Measurements from ENCODE around the gene ERP44.
"Not testable (repeated sequence)": the region's sequence is repeated elsewhere in the genome, so short reads cannot be mapped to it uniquely, and the experiment has no call there.

The ERP44 gene

DNA sequence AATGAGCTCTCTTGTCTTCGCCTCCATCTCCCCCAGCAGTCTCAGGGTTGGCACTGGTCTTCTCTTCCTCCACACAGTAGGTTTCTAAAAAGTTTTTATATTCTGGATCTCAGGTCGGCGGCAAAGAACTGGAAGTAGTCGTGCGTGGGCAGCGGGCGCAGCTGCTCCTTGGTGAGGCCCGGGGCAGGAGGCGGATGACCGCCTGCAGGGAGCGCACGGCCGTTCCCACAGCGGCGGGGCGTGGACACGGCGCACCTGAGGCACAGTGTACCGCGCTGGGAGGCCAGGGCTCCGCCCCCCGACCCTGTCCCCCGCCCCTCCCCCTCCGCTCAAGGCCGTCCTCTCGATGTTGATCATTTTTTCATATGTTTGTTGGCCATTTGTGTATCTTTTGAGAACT lies 99.9 kb downstream of the ERP44 start:
- no peak for DNase-seq

DNA sequence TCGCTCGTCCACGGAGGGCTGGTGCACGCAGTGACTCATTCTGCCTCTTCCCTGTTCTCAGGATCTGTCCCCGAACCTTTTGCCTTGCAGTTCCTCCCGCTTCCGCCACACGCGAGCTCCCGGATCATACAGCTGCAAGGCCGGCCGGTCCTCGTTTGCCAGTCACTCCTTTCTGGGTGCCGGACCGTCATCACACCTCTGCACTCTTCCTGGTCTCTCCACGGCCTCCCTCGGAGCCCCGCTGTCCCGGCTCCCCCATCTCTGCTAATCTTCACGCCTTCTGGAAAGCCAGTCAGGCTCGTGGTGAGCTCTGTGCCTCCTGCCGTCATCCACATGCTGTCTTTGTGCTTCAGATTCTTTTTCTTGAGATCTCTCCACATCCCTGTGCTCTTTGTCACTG lies 100.5 kb downstream of the ERP44 start:
- DNase-seq = no peak

DNA sequence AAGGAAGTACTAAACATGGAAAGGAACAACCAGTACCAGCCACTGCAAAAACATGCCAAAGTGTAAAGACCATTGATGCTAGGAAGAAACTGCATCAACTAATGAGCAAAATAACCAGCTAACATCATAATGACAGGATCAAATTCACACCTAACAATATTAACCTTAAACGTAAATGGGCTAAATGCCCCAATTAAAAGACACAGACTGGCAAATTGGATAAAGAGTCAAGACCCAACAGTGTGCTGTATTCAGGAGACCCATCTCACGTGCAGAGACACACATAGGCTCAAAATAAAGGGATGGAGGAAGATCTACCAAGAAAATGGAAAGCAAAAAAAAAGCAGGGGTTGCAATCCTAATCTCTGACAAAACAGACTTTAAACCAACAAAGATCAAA lies 108.3 kb downstream of the ERP44 start:
- not testable (repeated sequence) for DNase-seq

DNA sequence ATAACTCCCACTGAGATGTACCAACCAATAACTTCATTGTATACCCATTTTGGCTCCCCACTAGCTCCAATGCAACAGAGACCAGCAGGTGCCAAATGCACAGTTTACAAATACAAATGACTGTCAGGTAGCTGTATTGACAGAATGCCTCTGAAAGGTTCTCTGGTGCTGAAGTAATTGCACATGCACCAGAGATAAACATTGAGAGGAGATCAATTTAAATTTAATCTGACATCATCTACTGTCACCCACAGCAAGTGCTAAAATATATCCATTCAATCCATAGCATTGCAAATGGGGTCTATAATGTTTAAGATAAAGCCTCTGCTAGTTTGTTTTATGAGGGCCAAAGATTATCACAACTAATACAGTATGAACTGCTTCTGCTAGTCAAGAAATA lies 112.2 kb downstream of the ERP44 start:
- peak in 2 of 3 experiments; percentile 11 to 69 for DNase-seq

DNA sequence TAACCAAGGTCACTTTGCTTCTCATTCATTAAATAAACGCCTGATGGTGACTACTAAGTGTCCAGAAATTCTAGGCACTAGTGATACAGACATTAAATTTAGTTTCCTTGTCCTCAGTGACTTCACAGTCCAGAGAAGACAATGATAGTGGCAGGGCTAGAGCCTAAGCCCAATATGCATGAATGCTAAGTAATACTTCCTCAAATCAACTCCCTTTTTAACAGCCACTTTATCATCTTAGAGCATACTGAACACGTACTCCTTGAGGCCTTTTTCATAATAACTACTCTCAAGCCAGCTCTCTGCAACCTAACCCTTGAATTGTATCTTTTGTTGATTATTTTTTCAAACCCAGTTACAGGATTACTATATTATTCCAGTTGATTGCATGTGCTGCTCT lies 118.2 kb downstream of the ERP44 start:
- DNase-seq = no peak

DNA sequence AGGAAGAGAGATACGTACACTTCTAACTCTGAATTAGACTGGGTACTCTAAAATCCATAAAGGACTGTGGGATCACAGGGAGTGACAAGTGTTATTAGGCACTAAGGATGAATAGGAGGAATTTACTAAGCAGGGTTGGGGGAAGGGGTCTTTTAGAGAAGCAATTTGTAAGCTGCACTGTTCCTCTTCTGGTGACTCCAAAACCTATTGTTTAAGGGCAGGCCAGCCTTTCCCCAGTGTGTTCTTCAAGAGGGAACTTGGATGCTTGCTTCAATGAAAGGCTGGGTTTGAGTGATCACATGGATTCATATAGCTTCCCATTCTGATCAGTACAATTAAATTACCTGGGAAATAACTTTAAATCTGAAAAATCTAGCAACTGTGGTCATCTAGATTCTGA lies 120.6 kb downstream of the ERP44 start:
- no peak for DNase-seq

DNA sequence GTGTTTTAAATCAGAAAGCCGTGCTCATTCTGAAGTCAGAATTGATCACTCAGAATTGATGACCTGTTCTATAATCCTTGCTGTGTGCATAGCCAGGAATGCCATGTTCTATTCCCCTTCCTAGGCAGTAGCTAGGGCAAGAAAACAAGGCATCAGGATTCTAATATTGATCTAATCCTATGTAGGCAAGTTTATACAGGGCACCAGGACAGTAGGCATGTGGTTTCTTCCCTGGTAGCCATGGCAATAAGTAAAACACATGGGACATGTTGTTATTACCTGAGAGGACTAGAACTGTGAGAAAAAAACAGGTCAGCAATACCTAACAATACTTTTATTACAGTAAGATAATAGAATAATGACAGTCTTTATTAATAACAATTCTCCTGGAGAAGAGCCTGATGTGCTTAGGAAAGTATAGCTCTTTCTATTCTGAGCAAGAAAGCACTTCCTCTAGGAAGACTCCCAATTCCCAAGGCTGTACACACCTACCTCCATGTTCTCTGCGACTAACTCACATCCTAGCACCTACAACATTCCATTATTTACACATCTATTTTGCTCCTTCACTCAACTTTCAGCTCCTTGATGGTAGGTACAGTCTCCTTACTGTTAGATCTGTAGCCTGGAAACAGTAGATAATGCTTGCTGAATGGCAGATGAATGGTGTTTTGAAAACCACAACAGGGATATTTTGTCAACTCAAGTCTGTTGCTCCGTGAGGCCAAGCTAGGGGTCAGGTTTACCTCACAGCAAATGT lies 121.6 kb downstream of the ERP44 start:
- DNase-seq = no peak

DNA sequence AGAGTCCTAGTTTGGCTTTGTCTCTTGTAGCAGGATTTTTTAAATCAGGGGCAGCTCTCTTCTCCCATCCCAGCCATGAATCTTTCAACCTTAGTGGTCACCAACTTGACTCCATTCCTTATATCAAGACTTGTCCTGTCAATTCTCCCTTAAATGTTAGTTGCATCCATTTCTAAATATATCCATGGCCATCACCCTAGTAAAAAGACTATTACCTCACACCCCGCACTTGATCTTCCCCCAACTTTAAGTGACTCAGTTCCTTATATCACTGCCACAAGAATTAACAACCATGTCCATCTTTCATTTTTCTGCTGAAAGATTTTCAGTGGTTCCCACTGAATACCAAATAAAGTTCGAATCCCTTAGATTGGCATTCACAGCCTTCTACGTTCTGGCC lies 125.3 kb downstream of the ERP44 start:
- DNase-seq = no peak

DNA sequence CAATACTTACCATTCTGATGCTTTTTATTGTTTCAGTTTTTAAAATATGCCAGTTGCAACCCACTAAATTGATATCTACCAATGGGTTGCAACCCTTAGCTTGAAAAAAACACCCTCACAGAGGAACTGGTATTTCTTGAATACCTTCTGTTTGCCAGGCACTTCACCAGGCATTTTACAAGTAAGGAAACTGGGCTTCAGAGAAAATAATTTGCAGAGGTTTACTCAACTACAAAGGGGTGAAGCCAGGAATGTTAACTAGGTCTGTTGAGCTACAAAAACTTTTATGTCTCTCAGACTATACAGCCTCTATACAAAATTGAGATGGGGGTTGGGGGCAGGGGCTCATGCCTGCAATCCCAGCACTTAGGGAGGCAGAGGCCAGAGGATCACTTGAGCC lies 127.4 kb downstream of the ERP44 start:
- DNase-seq = no peak

DNA sequence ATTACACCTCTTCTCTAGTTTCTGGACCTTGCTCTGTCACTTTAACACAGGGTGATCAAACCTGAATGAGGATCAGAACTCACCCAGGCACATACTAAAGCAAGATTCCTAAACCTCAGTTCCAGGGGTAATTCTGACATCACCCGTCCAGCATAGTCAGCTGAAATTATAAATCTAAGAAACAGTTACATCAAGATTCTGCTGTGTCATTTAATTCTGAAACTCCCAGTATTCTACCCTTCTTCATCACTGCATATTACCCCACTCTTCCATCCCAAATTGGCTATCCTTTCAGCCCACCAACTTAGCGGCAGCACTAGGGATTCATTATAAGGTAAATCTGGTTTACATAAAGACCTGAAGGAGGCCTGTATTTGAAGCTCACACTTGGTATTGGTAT lies 128.3 kb downstream of the ERP44 start:
- DNase-seq = no peak

DNA sequence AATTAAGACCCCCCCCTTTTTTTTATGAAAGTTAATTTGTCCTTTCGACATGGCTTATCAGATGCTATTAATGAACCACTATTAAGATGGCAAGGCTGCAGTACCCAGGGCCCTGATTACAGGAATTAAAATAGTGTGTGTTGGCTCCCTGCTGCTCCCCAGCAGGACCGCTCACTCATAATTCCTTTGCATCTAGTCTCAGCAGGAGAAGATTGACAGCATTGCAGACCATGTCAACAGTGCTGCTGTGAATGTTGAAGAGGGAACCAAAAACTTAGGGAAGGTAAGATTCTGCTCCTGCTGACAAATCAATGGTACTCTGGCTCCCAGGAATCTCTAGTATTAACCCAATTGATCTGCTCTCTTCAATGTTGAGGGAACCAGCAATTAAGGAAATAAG lies 131.3 kb downstream of the ERP44 start:
- DNase-seq = peak in 2 of 3 experiments; percentile 3 to 54

DNA sequence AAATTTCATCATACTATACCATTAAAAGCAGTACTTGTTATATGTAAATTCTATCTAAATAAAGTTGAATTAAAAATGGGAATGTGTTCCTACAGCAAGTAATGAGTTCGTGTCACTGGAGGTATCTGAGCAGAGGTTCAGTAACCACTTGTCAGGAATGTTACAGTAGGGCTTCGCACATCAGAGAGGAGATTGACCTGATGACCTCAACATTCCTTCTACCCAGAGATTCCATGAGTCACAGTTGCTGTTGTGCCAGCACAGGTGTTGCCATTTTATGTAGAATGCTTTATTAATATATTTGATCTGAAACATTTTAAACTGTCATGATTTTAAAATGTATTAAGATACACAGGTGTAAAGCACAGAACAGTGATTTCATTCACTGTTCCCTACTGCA lies 132.1 kb downstream of the ERP44 start:
- no peak for DNase-seq

DNA sequence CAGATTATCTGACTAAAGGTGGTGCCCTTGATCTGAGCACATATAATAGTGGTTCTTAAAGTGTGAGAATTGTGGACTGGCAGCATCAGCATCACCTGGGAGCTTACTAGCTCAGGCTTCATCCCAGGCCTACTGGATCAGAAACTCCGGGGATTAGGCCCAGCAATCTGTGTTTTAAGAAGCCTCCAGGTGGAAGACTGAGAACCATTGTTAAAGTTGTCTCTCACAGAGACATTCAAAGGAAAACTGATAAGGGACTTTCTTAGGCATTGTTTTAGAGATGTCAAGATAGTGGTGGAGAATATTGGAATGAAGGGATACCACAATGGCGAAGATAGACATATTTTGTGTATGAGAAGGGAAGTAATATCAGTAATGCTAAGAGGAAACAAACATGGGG lies 132.8 kb downstream of the ERP44 start:
- DNase-seq = no peak

DNA sequence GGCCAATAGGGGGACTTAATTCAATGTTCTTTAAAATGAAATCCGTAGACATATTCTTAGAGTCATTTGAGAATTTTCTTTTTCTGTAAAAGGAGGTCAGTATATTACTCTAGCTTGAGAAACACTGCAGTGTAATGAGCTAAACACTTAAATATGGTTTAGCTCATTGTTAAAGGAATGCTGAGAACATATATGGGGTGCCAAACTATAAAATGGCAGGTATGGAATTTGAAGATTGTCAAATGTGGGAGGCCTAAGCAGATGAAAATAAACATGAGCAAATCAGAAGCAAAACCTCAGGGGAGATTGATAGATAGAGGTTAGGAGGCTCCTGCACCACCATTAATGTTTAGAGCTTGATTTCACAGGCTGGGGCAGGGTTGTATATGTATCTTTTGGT lies 134.5 kb downstream of the ERP44 start:
- DNase-seq = no peak

DNA sequence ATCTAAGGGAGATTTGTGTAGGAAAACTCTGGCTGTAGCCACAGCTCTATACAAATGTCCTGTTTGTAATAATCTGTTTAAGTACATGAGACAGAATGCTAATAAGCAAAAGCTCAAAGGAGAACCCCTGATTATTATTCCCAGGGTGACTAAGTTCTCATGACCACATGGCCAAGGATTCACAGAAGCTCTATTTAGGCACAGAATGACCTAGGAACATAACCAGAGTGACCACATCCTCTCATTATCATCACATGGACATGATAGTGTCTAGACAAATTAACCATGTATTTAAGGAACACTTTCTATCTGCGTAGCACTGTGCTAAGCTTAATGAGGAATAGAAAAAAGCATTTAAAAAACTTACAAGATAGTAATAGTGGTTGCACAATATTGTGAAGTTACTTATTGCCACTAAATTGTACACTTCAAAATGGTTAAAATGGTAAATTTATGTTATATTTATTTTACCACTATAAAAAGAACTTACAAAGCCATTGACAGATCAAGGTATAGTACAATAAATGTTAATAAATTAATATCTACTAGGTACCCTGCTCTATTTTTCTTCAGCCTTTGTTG lies 136.0 kb downstream of the ERP44 start:
- DNase-seq = no peak

DNA sequence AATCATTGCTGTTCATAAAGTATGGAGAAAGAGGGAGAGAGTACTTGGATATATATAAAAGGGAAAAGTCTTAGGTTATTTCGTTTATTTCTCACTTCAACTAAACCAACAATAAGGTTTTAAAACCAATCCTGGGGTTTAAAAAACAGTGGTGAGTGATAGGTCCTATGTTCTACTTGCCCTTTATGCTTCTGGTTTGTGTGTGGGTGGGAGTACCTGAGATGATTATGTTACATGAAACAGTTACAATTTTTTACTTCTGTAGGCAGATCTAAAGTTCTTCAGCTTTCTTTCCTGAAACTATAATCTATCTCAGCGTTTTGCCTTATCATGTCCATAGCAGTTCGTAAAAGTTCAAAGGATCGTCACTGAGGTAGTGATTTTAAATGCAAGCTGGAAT lies 143.2 kb downstream of the ERP44 start:
- no peak for DNase-seq

DNA sequence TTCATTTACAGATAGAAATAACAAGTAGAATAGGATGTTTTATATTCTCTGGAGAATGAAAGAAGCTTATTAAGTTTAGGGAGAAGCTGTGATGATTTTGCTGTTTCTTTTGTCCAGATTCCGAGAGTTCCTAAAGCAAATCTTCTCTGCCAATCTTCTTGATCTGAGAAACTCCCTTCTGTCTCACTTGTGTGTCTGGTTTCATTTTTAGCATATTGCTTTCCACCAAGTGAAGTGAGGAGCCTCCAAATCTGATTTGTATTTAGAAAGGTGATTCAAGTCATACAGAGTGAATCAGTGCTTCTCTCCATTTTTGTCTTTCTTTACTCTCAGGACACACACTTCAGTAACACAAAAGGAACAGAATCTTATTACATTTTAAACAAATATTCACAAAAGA lies 144.0 kb downstream of the ERP44 start:
- DNase-seq = no peak

DNA sequence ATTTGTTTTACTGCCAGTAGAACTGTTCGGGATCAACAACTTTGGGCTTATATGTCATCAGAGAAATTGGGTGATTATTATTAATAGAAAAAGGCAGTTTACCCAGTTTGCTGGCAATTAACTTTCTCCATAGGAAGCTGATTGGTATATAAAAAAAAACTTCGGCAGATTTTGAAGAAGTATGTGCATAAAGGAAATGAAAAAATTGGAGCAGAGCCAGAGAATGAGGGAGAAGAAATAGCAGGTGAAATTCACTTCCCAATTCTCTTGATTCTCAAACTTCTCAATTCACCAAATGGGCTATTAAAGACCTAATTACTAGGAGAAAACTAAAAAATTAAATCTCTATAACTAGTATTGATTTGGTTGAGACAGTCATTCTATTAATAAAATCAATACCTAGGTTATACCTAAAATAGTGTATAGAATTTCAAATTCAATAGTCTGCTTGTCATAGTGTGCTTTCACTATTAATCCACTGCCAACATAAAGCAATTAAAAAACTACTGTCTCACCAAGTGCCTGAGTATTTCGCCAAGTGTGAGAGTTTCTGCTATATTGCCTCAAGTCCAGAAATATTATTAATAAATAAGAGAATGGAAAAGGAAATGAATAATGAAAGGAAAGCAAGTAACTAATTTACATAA lies 144.8 kb downstream of the ERP44 start:
- no peak for DNase-seq

DNA sequence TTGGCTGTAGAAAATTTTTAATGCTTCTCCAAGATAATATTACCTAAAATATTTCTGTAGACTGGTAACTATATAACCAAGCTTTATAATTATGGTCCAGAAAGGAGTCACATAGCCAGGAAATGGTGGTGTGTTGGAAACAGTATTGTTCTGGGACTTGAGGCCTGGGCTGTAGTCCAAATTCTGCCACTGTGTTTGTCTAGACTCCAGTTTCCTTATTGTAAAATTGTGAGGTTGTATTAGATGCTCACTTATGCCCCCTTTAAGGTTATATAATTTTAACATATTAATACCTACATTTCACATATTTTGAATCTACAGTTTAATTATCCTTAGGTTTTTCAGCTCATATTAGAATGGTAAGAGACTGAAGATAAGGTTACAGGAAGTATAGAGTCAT lies 149.9 kb downstream of the ERP44 start:
- no peak for DNase-seq

DNA sequence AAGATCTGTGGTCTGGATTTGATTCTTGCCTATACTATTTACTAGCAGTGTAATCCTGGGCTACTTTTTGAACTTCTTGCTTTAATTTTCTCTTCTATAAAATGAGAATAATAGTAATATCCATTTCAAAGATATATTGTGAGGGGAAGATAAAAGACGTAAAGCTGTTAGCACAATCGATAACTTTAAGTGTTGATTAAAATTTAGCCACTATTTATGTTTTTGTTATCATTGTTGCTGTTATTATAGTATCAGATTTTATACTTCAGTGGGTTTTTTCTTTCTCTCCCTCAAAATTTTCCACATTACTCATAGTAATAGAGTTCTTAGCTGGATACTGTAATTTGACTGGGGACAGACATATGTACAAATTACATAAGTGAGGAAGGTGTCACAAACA lies 150.3 kb downstream of the ERP44 start:
- DNase-seq = no peak

DNA sequence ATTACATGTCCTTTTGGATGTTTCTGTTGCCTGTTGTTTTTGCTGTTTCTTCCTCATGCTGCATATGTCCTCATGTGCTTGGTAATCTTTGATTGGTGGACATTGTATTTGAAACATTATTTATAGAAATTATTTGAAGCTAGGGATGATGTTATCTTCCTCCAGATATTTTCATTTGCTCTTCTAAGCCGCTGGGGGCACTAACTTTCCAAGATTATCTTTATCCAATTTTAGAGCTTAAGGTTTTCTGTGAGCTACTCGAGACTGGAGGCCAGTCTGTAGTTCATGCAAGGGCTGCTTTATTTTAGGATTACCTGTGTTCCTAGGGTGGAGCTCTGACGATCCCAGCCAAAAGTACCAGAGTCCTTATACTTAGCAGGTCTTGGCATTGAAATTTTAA lies 151.4 kb downstream of the ERP44 start:
- DNase-seq = no peak

DNA sequence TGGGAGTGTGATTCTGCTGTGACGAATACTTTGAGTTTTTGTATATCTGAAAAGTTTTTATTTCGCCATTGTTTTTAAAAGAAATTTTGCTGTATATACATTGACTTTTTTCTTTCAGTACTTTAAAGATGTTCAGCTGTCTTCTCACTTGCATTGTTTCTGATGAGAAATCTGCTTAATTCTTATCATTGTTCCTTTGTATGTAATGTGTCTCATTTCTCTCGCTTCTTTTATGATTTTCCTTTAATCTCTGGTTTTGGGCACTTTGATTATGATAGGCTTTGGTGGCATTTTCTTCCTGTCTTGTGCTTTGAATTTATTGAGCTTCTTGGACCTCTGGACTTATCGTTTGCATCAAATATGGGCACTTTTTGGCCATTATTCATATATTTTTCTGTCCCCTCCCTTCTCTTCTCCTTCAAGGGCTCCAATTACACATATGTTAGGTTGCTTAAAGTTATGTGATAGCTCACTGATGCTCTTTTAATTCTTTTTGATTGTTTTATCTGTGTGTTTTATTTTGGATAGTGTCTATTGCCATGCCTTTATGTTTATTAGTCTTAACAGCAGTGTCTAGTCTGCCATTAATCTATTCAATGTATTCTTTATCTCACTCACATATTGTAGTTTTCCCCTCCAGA lies 161.7 kb downstream of the ERP44 start:
- no peak for DNase-seq

DNA sequence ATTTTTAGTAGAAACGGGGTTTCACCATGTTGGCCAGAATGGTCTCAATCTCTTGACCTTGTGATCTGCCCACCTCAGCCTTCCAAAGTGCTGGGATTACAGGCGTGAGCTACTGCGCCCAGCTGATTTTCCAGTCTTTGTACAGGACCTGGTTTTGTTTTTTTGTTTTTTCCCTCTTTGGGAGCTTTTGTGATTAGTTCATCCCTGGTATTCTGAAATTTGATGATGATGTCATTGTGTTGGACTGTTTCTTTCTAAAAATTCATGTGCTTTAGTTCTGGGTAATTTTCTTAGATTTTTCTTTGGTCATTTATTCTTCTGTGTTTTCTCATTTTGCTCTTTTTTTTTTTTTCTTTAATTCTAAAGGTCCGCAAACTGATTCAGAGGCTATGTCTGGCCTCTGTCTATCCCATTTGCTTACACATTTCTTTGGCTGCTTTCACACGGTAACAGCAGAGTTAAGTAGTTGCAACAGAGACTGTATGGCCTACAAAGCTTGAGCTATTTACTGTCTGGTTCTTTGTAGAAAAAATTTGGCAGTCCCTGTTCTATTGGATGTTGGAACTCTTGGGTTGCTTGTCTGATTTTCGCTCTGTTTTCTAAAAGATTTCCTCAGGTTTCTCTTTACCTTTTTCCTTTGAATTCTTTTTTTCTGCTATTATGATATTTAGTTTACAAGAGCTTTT lies 167.5 kb downstream of the ERP44 start:
- DNase-seq = no peak
